Lower lobe of right lung (tissue), 2 donors: ENCODE measurements around the gene WEE2. TPM values are rescaled to one million over a fixed set of nuclear protein-coding genes. Genes with fewer than 3 reads are reported as not detected.

Source experiments
- ATAC-seq, 2 donors: fragments of 200-7000 bp; cut with Tn5 transposase; one replicate each; pipeline ENCODE4 v1.9.1; 2020 to 2022; ENCODE audit warnings: mild to moderate bottlenecking in 2 of 2, moderate library complexity in 2 of 2
- DNase-seq: peaks from one replicate; pipeline ENCODE4 v3.0.0-alpha.2; 2020
- H3K27ac ChIP-seq: fragments of 200-600 bp; one replicate; pipeline ENCODE4 v1.8.0; 2022
- H3K27me3 ChIP-seq: fragments of 200-600 bp; one replicate; pipeline ENCODE4 v1.8.0; 2022; ENCODE audit warnings: low read depth
- H3K36me3 ChIP-seq: fragments of 200-600 bp; one replicate; pipeline ENCODE4 v1.8.0; 2022; ENCODE audit warnings: mild to moderate bottlenecking
- H3K4me1 ChIP-seq: fragments of 200-600 bp; one replicate; pipeline ENCODE4 v1.8.0; 2022
- H3K4me3 ChIP-seq: fragments of 200-600 bp; one replicate; pipeline ENCODE4 v1.8.0; 2022; ENCODE audit warnings: mild to moderate bottlenecking
- H3K9me3 ChIP-seq: fragments of 200-600 bp; one replicate; pipeline ENCODE4 v1.8.0; 2022
- intact Hi-C: fragments of 100-400 bp; cut with DNase I; formaldehyde crosslinking; loops from one replicate; pipeline ENCODE4 v1.11.0; 2022
- total RNA-seq: library from RNA; stranded (reverse); fragmentation: NEBNext Ultra II Directional; extraction: Animal tissue kit (Norgen Biotek cat#: 25700); gene quantifications from one replicate; pipeline ENCODE4 v1.2.1, GENCODE V29; 2021
- TF ChIP-seq, protein P1 (sequence below): fragments of 200-600 bp; IDR thresholded peaks from one replicate; pipeline ENCODE4 v1.8.0; 2022; ENCODE audit warnings: antibody characterized with exemption, mild to moderate bottlenecking
- donor health status: DM: no; HTN: yes; CAD: no; lungs with severe emphysema.

WEE2 gene
- total RNA-seq, 1 donor from 2014 or later, result not detected

GRCh38 chr7:141665208-141666035 lies 42.7 kb upstream of the WEE2 start:
- intact Hi-C loops, result no loop called here
- Histone ChIP-seq H3K27ac (no peak overlapping the region), H3K9me3 (no peaks in the 10 kb centered on the region), H3K36me3 (peaks cover 57% of the 10 kb centered on the region), H3K4me1 (peaks cover 14% of the 10 kb centered on the region), H3K4me3 (no peak overlapping the region), H3K27me3 (no peaks in the 10 kb centered on the region)
- ATAC-seq (no peak), DNase-seq (no peak)
- TF ChIP-seq, protein P1, sequence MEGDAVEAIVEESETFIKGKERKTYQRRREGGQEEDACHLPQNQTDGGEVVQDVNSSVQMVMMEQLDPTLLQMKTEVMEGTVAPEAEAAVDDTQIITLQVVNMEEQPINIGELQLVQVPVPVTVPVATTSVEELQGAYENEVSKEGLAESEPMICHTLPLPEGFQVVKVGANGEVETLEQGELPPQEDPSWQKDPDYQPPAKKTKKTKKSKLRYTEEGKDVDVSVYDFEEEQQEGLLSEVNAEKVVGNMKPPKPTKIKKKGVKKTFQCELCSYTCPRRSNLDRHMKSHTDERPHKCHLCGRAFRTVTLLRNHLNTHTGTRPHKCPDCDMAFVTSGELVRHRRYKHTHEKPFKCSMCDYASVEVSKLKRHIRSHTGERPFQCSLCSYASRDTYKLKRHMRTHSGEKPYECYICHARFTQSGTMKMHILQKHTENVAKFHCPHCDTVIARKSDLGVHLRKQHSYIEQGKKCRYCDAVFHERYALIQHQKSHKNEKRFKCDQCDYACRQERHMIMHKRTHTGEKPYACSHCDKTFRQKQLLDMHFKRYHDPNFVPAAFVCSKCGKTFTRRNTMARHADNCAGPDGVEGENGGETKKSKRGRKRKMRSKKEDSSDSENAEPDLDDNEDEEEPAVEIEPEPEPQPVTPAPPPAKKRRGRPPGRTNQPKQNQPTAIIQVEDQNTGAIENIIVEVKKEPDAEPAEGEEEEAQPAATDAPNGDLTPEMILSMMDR, result no peak

DNA sequence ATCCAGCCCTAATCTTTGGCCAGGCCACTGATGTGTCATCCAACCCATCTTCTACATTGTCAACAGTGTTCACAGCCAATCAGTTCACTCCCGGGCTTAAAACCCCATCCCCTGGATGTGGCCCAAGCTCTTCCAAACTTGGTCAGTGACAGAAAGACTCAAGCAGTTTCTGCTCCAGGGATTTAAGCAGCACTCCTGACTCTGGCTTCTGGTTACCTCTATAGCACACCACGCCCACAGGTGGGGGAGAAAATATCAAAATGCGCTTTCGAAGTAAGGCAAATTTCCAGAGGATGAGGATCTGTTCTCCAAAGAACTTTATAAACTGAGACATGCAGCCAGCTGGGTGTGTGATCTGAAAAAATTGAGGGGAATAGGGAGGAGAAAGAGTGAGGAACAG lies 42.1 kb upstream of the WEE2 start:
- Histone ChIP-seq H3K27me3 (no peaks in the 10 kb centered on the region), H3K36me3 (peaks cover 61% of the 10 kb centered on the region), H3K9me3 (no peaks in the 10 kb centered on the region), H3K4me3 (no peak overlapping the region), H3K4me1 (peaks cover 14% of the 10 kb centered on the region), H3K27ac (no peak overlapping the region)
- no peak for ATAC-seq
- intact Hi-C loops, result no loop called here
- TF ChIP-seq, protein P1, result no peak
- no peak for DNase-seq

DNA sequence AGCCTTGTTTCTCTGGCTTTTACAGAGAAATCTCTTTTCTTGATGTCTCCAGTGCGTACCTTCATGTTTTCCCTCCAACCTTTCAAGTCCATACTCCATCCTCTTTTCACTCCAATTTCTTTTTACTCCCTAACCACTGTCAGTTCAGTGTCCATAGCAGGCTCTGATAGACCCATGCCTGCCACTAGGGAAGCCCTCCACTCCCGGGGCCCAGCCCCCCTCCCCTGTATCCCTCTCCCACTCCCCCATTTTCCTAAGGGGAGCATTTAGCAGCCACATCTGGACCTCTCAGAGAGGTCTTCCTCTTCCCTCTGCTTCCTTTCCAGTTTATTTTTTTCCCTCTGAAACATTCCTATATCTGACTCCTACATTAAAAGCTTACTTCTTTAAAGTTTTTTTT lies 39.3 kb upstream of the WEE2 start:
- H3K36me3 ChIP-seq, result peaks cover 52% of the 10 kb centered on the region

GRCh38 chr7:141671705-141672496 lies 36.3 kb upstream of the WEE2 start:
- H3K4me3 ChIP-seq, result no peak overlapping the region
- DNase-seq, result no peak
- H3K4me1 ChIP-seq, result peaks cover 13% of the 10 kb centered on the region
- peak; percentile 45 to 67 for ATAC-seq
- H3K36me3 ChIP-seq, result peaks cover 26% of the 10 kb centered on the region
- TF ChIP-seq, protein P1, result no peak
- H3K9me3 ChIP-seq, result no peaks in the 10 kb centered on the region
- intact Hi-C loops, result no loop called here
- H3K27ac ChIP-seq, result no peak overlapping the region
- H3K27me3 ChIP-seq, result no peaks in the 10 kb centered on the region

More for the DNA sequence above, 39.3 kb upstream of the WEE2 start:
- intact Hi-C loops, result no loop called here
- ATAC-seq, result no peak
- TF ChIP-seq, protein P1, result no peak
- Histone ChIP-seq H3K9me3 (no peaks in the 10 kb centered on the region), H3K27ac (no peak overlapping the region), H3K27me3 (no peaks in the 10 kb centered on the region), H3K4me1 (peaks cover 10% of the 10 kb centered on the region), H3K4me3 (no peak overlapping the region)
- no peak for DNase-seq

GRCh38 chr7:141673346-141673745 lies 34.8 kb upstream of the WEE2 start:
- H3K27ac ChIP-seq, result no peak overlapping the region
- TF ChIP-seq, protein P1, result no peak
- no peak for DNase-seq
- H3K27me3 ChIP-seq, result no peaks in the 10 kb centered on the region
- H3K36me3 ChIP-seq, result peaks cover 26% of the 10 kb centered on the region
- H3K4me3 ChIP-seq, result no peak overlapping the region
- intact Hi-C loops, result no loop called here
- ATAC-seq, result no peak
- H3K4me1 ChIP-seq, result peaks cover 13% of the 10 kb centered on the region
- H3K9me3 ChIP-seq, result no peaks in the 10 kb centered on the region
